HCT116 (cell line): ENCODE measurements around the gene SLC45A2.

Source experiments
- EZH2phosphoT487 ChIP-seq: fragments of 200-600 bp; IDR thresholded peaks from 2 replicates; pipeline ENCODE4 v1.6.1; 2018; ENCODE audit warnings: antibody characterized with exemption, borderline replicate concordance
- TF ChIP-seq, protein P1 (sequence below), 3 experiments: fragments of 200-600 bp in 1 of 3; sonication (generic) in 1 of 3; IDR thresholded peaks in 2 of 3; conservative IDR thresholded peaks in 1 of 3; 2 replicates each; pipeline ENCODE4 v1.5.1; 2012 to 2017; ENCODE audit warnings: low read depth in 2 of 3, low read length in 2 of 3, antibody characterized with exemption in 1 of 3, borderline replicate concordance in 1 of 3, control low read depth in 1 of 3, mild to moderate bottlenecking in 1 of 3, mixed read lengths in 1 of 3, mixed run types in 1 of 3, moderate library complexity in 1 of 3; ENCODE audit not compliant: insufficient read depth in 1 of 3

DNA sequence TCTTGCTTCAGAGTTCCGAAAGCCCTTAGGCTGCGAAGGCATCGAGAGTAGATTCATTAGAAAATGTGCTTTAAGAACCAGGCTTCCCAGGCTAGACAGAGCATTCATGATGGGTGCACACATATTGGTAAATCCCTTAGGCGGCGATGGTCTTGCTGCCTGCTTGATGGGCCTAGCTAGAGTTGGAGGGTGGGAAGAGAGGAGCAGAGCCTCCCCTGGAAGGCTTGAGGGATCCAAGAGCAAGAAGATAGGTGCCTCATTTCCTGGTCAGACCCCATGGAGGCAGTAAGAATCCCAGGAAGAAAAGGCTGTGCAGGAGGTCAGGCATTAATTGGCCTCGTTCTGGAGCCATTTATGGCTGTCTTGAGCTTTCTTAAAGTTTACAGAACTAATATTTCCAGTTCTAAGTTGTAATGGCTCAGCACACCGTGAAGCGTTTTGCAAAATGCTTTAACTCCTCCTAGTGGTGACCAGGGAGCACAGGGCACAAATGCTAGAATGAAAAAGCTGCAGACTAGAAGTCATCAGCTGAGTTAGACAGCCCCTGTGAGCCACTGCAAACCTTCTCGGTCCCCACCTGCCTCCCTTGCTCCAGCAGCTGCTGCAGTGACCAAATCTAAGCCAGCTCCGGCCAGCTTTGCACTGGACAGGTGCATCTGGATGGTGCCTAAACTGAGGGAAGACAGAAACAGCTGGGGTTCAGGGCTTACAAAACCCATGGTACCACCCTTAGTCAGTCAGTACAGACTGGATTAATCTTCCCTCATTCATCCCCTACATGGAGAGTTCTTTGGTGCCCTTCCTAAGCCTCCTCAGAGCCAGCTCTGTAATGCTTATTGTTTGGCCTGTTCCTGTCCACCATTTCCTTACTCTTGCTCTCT, 14.7 kb downstream of the SLC45A2 start:
- TF ChIP-seq, protein P1, sequence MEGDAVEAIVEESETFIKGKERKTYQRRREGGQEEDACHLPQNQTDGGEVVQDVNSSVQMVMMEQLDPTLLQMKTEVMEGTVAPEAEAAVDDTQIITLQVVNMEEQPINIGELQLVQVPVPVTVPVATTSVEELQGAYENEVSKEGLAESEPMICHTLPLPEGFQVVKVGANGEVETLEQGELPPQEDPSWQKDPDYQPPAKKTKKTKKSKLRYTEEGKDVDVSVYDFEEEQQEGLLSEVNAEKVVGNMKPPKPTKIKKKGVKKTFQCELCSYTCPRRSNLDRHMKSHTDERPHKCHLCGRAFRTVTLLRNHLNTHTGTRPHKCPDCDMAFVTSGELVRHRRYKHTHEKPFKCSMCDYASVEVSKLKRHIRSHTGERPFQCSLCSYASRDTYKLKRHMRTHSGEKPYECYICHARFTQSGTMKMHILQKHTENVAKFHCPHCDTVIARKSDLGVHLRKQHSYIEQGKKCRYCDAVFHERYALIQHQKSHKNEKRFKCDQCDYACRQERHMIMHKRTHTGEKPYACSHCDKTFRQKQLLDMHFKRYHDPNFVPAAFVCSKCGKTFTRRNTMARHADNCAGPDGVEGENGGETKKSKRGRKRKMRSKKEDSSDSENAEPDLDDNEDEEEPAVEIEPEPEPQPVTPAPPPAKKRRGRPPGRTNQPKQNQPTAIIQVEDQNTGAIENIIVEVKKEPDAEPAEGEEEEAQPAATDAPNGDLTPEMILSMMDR (IDR thresholded peaks at IDR 0.05 in 2 of 3, conservative IDR thresholded peaks at IDR 0.05 in 1 of 3; ENCODE audit: borderline replicate concordance in 1 of 3, insufficient read depth in 1 of 3, low read depth in 2 of 3, low read length in 2 of 3) = peak in 2 of 3 experiments; percentile 61 to 77; a peak in 4 of 6 replicates
- no peak for TF ChIP-seq EZH2phosphoT487
